Chondrocyte (in vitro differentiated cells): Measurements from ENCODE around the gene ETNK2. TPM values are rescaled to one million over a fixed set of nuclear protein-coding genes. Genes with fewer than 3 reads are reported as not detected.

Experiments used
- DNase-seq: peaks from one replicate; pipeline ENCODE4 v3.0.0; 2021; ENCODE audit warnings: mixed read lengths, low spot score
- H3K27ac Mint-ChIP-seq: one replicate; pipeline ENCODE4 v1.8.0; 2021; ENCODE audit warnings: mild to moderate bottlenecking, moderate library complexity, mixed read lengths; ENCODE audit not compliant: unreplicated experiment
- H3K27me3 Mint-ChIP-seq: 2 replicates; pipeline ENCODE4 v1.8.0; 2021; ENCODE audit warnings: low read depth, mixed read lengths
- H3K36me3 Mint-ChIP-seq: 2 replicates; pipeline ENCODE4 v1.8.0; 2021; ENCODE audit warnings: low read depth, mixed read lengths
- H3K4me1 Mint-ChIP-seq: 2 replicates; pipeline ENCODE4 v1.8.0; 2021; ENCODE audit warnings: low read depth, mild to moderate bottlenecking, mixed read lengths
- H3K4me3 Mint-ChIP-seq: one replicate; pipeline ENCODE4 v1.8.0; 2021; ENCODE audit warnings: mild to moderate bottlenecking, moderate library complexity, mixed read lengths; ENCODE audit not compliant: unreplicated experiment
- H3K9me3 Mint-ChIP-seq: 2 replicates; pipeline ENCODE4 v1.8.0; 2021; ENCODE audit warnings: low read depth, mixed read lengths
- total RNA-seq: library from RNA; stranded (reverse); gene quantifications from 3 replicates; pipeline ENCODE4 v1.2.1, GENCODE V29; 2021
- TF ChIP-seq, protein P1 (sequence below): fragments of 200-600 bp; sonication (generic); IDR thresholded peaks from 2 replicates; pipeline ENCODE4 v1.5.0; 2021; ENCODE audit warnings: antibody characterized with exemption, mild to moderate bottlenecking, moderate library complexity

ETNK2 gene
- total RNA-seq, 1 donor from 2014 or later: 10.2 TPM

DNA sequence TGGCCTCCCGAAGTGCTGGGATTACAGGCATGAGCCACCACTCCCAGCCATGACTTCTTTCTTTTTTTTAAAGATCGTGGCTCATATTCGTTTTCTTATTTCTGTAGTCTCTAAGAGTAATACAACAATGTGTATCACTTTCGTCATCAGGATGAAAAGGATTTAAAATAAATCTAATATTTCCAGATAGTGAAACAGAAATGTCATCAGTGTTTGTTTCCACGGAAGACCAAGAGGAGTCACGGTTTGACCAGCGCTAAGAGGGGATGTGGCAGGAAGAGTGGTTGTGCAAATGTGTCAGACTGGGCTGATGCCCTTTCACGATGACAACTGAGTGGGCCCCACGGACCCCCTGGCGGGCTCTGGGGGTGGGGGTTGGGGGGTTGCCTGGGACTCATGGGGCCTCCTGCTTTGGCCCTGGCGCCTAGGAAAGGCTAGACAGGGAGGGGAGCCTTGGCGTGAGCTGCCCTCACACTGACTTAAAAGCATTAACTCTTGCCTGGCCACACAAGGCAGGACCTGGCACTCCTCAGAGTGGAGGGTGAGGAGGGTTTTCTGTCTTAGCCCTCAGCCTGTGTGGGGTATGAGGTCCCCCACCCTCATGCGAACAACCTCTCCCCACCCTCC lies 70.6 kb downstream of the ETNK2 start:
- DNase-seq: peak; percentile 61
- H3K4me1 Mint-ChIP-seq: peaks cover 37% of the 10 kb centered on the region
- no peak overlapping the region for H3K4me3 Mint-ChIP-seq
- peak overlapping the region; percentile 12 for H3K27ac Mint-ChIP-seq
- no peaks in the 10 kb centered on the region for H3K27me3 Mint-ChIP-seq
- no peaks in the 10 kb centered on the region for H3K36me3 Mint-ChIP-seq
- TF ChIP-seq, protein P1, sequence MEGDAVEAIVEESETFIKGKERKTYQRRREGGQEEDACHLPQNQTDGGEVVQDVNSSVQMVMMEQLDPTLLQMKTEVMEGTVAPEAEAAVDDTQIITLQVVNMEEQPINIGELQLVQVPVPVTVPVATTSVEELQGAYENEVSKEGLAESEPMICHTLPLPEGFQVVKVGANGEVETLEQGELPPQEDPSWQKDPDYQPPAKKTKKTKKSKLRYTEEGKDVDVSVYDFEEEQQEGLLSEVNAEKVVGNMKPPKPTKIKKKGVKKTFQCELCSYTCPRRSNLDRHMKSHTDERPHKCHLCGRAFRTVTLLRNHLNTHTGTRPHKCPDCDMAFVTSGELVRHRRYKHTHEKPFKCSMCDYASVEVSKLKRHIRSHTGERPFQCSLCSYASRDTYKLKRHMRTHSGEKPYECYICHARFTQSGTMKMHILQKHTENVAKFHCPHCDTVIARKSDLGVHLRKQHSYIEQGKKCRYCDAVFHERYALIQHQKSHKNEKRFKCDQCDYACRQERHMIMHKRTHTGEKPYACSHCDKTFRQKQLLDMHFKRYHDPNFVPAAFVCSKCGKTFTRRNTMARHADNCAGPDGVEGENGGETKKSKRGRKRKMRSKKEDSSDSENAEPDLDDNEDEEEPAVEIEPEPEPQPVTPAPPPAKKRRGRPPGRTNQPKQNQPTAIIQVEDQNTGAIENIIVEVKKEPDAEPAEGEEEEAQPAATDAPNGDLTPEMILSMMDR: no peak
- no peaks in the 10 kb centered on the region for H3K9me3 Mint-ChIP-seq

Other genes with a start within 250 kb of the ETNK2 start
- gene SOX13, start 78.9 kb downstream of the ETNK2 start, total RNA-seq: 3.6 to 9.1 TPM (median 7.6 TPM) in 3 replicates
- not detected in 3 replicates for gene REN, start 14.3 kb upstream of the ETNK2 start, total RNA-seq
- gene KISS1, start 44.4 kb upstream of the ETNK2 start, total RNA-seq: 0.77 to 0.95 TPM (median 0.82 TPM) in 3 replicates
- gene GOLT1A, start 61.9 kb upstream of the ETNK2 start, total RNA-seq: not detected in 3 replicates
- gene PLEKHA6, start 207.9 kb upstream of the ETNK2 start, total RNA-seq: 0.15 to 1.4 TPM (median 0.51 TPM) in 3 replicates